ENCODE results near the gene DRAXIN. TPM values are rescaled to one million over a fixed set of nuclear protein-coding genes. Genes with fewer than 3 reads are reported as not detected.

The DRAXIN gene
- total RNA-seq, 4 donors from 2014 or later: not detected

DNA sequence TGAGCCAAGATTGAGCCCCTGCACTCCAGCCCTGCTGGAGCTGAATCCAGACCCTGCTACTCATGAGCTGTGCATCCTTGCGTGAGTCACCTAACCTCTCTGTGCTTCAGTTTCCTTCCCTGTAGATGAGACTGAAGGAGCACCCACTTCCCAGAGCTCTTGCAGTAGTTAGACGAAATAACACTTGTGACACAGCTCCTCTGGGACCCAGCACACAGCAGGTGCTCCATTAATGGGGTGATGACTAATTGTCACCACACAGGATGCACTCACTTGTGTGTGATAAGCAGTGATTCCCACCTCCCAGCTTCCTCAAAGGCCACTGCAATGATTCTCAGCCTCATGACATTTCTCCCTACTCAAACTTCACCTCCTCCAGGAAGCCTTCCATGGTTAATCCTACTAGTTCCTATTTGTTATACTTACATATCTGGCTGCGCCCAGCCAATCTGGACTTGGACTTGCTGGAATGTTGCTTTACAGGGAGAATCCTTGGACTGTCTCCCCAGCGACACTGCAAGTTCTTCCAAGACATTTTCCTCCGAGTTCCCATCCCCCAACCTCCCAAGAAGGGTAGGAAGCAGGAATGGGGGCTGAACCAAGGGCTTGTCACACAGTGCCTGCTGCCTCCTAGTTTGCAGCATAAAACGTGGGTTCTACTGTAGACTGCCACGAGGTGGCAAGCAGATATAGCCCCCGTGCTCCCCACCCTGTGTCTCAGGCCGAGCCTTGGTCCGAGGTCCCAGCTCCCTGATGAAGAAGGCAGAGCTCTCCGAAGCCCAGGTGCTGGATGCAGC, 17.2 kb downstream of the DRAXIN start:
- no peak for ATAC-seq (ENCODE audit: low FRiP score)

DNA sequence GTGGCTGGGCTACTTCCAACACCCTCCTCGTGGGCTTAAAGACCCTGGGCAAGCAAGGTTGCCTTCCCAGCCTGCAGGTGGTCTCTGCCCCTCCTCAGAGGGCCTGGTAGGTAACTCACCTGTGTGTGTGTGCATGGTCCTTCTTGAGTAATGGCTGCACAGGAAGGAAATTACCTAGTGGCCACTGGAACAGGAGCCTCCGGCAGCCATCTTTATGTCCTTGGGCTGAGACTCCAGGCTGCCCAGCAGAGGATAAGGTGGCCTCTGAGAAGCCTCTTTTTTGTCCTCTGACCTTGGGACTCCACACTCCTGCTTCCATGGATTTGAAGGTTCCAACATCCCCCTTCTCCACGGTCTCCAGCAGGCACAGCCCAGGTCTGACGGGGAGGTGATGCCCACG, 20.0 kb downstream of the DRAXIN start:
- TF ChIP-seq, protein P1, sequence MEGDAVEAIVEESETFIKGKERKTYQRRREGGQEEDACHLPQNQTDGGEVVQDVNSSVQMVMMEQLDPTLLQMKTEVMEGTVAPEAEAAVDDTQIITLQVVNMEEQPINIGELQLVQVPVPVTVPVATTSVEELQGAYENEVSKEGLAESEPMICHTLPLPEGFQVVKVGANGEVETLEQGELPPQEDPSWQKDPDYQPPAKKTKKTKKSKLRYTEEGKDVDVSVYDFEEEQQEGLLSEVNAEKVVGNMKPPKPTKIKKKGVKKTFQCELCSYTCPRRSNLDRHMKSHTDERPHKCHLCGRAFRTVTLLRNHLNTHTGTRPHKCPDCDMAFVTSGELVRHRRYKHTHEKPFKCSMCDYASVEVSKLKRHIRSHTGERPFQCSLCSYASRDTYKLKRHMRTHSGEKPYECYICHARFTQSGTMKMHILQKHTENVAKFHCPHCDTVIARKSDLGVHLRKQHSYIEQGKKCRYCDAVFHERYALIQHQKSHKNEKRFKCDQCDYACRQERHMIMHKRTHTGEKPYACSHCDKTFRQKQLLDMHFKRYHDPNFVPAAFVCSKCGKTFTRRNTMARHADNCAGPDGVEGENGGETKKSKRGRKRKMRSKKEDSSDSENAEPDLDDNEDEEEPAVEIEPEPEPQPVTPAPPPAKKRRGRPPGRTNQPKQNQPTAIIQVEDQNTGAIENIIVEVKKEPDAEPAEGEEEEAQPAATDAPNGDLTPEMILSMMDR (IDR thresholded peaks at IDR 0.05): no peak
- DNase-seq (ENCODE audit: low spot score) (no peak), ATAC-seq (ENCODE audit: low FRiP score) (no peak)

More for the DNA sequence above, 17.2 kb downstream of the DRAXIN start:
- no peak for DNase-seq (ENCODE audit: low spot score)
- TF ChIP-seq, protein P1 (IDR thresholded peaks at IDR 0.05): no peak

DNA sequence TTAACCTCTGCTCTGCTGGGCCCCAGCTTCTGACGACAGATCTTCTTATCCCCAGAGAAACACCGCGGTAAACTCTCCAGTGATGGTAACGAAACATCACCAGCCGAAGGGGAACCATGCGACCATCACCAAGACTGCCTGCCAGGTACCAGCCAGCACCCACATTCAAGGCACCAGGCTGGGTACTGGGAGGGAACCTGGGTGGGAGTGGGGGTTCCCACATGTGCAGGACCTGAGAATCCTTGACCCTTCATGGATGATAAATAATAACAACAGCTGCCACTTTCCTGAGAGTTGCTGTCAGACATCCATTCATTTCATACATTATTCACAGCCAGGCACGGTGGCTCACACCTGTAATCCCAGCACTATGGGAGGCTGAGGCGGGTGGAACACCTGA, 20.8 kb downstream of the DRAXIN start:
- no peak for DNase-seq (ENCODE audit: low spot score)
- TF ChIP-seq, protein P1 (IDR thresholded peaks at IDR 0.05): no peak
- no peak for ATAC-seq (ENCODE audit: low FRiP score)

DNA sequence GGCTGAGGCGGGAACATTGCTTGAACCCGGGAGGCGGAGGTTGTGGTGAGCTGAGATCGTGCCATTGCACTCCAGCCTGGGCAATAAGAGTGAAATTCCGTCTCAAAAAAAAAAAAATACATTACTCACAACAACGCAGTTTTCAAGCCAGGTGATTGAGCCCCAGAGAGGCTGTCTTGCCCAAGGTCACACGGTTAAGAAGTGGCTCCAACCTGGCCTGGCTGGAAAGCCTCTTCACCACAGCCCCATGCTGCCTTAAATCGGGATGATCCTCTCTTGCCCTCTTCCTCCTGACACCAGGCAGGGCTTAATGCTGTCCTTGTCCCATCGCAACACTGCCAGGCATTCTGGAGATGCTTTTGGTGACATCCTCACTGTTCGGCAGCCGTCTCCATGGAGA, 21.6 kb downstream of the DRAXIN start:
- no peak for DNase-seq (ENCODE audit: low spot score)
- no peak for ATAC-seq (ENCODE audit: low FRiP score)
- TF ChIP-seq, protein P1 (IDR thresholded peaks at IDR 0.05): no peak

DNA sequence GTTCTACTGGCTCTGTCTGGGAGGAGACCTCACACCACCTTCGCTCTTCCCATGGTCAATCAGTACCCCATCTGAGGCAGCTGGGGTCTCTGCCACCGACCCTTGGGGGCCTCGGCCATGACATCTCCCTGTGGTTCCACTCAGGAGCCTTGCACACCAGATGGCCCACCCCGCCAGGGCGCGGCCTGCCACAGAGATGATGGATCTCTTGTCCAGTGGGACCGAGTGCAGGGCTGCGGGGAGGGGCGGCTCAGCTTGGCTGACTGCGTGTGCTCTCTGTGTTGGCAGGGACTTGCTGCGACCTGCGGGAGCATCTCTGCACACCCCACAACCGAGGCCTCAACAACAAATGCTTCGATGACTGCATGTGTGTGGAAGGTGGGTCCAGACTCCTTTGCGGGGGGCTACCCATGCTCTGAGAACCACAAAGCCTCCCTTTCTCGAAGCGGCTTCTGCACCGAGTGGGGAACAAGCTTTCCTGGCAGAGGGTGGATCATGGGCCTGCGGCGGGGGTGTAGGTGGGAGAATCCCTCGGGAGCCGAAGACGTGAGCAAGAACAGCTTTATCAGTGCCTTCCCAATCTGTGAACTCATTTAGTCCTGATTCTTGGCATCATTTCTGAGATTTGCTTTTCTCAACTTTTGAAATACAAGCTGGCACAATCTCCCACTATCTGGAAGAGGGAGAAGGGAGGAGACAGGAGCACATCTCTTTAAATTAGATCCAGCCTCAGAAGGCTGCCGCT, 23.5 kb downstream of the DRAXIN start:
- TF ChIP-seq, protein P1 (IDR thresholded peaks at IDR 0.05): no peak
- ATAC-seq (ENCODE audit: low FRiP score) (peak; percentile 85), DNase-seq (ENCODE audit: low spot score) (no peak)

DNA sequence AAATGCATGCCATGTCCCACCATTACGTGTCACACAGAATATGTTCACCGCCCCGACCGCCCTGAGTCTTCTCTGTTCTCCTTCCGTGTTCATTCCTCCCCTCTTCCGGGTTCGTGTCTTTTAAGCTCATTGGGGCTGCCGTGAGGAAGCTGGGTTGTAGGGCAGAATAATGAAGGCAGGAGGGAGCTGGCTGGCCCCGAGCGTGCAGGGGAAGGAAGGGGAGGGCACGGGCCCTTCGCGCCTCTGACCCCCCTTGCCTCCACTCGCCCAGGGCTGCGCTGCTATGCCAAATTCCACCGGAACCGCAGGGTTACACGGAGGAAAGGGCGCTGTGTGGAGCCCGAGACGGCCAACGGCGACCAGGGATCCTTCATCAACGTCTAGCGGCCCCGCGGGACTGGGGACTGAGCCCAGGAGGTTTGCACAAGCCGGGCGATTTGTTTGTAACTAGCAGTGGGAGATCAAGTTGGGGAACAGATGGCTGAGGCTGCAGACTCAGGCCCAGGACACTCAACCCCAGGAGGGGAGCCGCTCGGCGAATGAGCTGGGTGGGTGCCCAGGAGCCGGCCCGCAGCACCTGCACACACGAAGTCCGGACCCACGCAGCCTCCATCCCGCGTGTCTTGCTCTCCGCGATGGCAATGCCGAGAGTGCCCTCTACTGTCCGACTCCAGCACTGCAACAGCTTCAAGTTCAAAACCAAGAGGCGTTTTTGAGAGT, 28.0 kb downstream of the DRAXIN start:
- DNase-seq (ENCODE audit: low spot score): peak; percentile 95
- peak; percentile 76 for ATAC-seq (ENCODE audit: low FRiP score)

More for the DNA sequence above, 28.0 kb downstream of the DRAXIN start:
- TF ChIP-seq, protein P1 (IDR thresholded peaks at IDR 0.05): peak in 1 of 3 donors; percentile 74
